GM21737 (cell line): Measurements from ENCODE around the gene AS3MT.
"Not testable (repeated sequence)": the region's sequence is repeated elsewhere in the genome, so short reads cannot be mapped to it uniquely, and the experiment has no call there.

ENCODE experiments used
- ATAC-seq: cut with Tn5 transposase; IDR thresholded peaks from one replicate; pipeline ENCODE4 v1.9.1; 2021; ENCODE audit warnings: mild to moderate bottlenecking, moderate library complexity; ENCODE audit not compliant: unreplicated experiment

Gene AS3MT

DNA sequence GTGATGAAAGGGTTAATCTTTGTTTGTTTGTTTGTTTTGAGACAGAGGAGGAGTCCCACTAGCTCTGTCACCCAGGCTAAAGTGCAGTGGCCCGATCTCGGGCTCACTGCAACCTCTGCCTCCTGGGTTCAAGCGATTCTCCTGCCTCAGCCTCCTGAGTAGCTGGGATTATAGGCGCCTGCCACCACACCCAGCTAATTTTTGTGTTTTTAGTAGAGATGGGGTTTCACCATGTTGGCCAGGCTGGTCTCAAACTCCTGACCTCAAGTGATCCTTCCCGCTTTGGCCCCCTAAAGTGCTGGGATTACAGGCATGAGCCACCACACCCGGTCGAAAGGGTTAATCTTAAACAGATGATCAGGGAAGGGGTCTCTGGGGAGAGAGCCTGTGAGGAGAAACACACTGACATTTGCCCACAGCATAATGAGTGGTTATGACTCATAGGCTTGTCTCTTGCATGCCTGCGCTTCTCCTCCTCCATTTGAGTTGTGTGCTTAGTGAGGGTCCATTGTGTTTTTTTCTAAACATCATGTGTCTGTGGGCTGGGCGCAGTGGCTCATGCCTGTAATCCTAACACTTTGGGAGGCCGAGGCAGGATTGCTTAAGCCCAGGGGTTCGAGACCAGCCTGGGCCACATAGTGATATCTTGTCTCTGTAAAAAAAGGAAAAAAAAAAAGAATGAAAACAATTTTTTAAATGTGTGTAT is 13.4 kb upstream of the AS3MT start:
- ATAC-seq = not testable (repeated sequence)

- ATAC-seq = no peak
Observed at GRCh38 chr10:102856758-102857424, 12.4 kb upstream of the AS3MT start.

- ATAC-seq = no peak
Observed at GRCh38 chr10:102859911-102860310, 9.4 kb upstream of the AS3MT start.

GRCh38 chr10:102863660-102864059 is 5.6 kb upstream of the AS3MT start:
- ATAC-seq = no peak

- no peak for ATAC-seq
Observed at GRCh38 chr10:102865620-102866019, 3.6 kb upstream of the AS3MT start.

- ATAC-seq = no peak
Observed at GRCh38 chr10:102868911-102869257, 386 bp upstream of the AS3MT start.

DNA sequence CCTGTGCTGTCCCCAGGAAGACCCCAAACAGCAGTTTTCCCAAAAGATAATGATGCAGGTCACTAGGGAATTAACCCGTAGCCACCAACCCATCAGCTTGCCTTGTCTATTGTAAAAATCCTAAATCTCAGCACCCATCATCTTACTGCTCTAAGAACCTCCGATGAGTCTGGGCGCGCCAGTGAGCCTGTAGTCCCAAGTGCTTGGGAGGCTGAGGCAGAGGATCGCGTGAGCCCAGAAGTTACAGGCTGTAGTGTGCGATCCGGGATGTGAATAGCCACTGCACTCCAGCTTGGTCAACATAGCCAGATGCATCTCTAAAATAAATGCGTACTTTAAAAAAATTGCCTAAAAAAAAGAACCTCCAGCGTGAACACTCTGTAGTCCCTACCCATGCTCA is 951 bp downstream of the AS3MT start:
- no peak for ATAC-seq

- no peak for ATAC-seq
Observed at GRCh38 chr10:102872163-102872562, 2.9 kb downstream of the AS3MT start.

GRCh38 chr10:102876747-102877153 is 7.5 kb downstream of the AS3MT start:
- no peak for ATAC-seq

DNA sequence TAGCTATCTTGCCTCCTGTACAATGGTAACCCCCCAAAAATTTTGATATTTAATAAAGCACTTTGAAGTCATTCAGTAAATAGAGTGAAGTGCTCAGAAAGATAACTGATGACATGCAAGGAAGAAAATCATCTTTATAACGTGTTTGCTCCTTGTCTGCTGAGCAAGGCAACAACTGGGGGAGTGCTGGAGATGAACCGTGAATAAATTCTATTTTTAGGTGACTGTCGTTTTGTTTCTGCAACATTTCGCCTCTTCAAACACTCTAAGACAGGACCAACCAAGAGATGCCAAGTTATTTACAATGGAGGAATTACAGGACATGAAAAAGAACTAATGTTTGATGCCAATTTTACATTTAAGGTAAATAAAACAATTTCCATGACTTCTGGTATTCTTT is 9.4 kb downstream of the AS3MT start:
- ATAC-seq = no peak

DNA sequence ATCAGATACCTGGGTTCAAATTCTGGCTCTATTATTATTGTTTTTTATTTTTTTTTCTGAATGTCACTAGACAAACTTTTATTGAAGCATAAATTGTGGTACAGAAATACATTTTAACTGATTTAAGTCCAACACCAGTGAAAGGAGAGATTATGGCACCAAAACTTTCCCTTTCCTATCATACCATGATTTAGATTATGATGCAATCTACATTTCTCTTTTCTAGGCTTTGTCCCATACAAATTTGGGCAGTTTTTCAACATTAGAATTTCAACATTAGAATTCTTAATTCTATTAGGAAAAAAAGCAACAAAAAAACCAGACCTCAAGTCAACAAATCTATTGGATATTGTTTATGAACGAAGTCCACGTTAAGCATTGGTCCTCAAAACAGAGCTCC is 11.0 kb downstream of the AS3MT start:
- no peak for ATAC-seq

DNA sequence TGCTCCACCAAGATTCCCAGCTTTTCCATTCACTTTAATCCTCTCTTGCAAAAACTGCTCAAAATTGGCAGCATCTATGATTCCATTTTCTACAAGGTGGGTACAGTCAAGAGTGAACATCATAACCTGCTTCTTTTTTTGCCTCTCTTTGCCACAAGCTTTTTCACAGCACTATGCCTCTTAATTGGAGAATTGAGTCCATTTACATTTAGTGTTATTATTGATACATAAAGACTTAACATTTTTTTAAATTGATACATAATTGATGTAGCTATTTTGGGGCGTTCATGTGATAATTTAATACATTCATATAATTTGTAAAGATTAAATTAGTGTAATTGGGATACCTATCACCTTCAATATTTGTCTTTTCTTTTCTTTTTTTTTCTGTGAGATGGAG is 18.8 kb downstream of the AS3MT start:
- no peak for ATAC-seq

- no peak for ATAC-seq
Observed at GRCh38 chr10:102894466-102895213, 25.4 kb downstream of the AS3MT start.

GRCh38 chr10:102900006-102900405 is 30.7 kb downstream of the AS3MT start:
- ATAC-seq = no peak

- ATAC-seq = no peak
Observed at GRCh38 chr10:102904346-102904745, 35.1 kb downstream of the AS3MT start.

- no peak for ATAC-seq
Observed at GRCh38 chr10:102906507-102906906, 37.2 kb downstream of the AS3MT start.

GRCh38 chr10:102914781-102915180 is 45.5 kb downstream of the AS3MT start:
- no peak for ATAC-seq

- ATAC-seq = no peak
Observed at GRCh38 chr10:102916173-102916572, 46.9 kb downstream of the AS3MT start.

DNA sequence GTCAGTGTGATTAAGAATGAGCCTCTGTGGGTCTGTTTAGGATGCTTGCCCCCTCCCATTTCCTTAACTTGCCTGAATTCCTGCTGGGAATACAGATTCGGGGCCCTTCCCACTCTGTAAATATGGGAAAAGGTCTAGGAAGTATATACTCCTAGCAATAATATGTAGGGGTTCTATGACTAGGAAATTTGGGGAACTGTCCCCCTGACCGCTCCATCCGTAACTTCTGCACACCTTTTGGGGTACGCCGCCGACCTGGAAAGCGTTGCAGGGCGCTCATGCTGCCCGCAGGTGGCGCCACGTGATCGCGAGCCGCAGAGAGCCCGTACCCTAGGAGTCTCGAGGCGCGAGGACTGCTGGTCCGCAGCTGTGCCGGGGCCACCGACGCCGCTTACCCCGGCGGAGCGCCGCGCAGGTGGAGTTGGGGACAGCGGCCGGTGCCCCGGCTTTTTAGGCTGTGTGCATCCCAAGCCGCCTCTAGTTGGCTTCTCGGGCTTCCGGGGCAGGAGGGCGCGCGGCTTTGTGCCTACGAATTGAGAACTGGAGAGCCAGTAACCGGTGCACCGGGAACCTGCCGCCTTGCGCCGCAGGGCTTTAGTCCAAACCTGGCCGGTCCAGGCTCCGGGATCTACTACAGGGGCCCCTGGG is 48.2 kb downstream of the AS3MT start:
- ATAC-seq = peak; percentile 44

GRCh38 chr10:102917962-102918816 is 48.9 kb downstream of the AS3MT start, which contains the start of gene CNNM2:
Gene CNNM2, plus strand, starts transcription at chr10:102918294. Its CDS starts 187 bp downstream, at chr10:102918481.
- peak; percentile 94 for ATAC-seq
